ENCODE measurements around the gene ADCY3. TPM values are rescaled to one million over a fixed set of nuclear protein-coding genes. Genes with fewer than 3 reads are reported as not detected.

The ADCY3 gene
- total RNA-seq, 1 experiment from 2014 or later: 71.1 TPM

DNA sequence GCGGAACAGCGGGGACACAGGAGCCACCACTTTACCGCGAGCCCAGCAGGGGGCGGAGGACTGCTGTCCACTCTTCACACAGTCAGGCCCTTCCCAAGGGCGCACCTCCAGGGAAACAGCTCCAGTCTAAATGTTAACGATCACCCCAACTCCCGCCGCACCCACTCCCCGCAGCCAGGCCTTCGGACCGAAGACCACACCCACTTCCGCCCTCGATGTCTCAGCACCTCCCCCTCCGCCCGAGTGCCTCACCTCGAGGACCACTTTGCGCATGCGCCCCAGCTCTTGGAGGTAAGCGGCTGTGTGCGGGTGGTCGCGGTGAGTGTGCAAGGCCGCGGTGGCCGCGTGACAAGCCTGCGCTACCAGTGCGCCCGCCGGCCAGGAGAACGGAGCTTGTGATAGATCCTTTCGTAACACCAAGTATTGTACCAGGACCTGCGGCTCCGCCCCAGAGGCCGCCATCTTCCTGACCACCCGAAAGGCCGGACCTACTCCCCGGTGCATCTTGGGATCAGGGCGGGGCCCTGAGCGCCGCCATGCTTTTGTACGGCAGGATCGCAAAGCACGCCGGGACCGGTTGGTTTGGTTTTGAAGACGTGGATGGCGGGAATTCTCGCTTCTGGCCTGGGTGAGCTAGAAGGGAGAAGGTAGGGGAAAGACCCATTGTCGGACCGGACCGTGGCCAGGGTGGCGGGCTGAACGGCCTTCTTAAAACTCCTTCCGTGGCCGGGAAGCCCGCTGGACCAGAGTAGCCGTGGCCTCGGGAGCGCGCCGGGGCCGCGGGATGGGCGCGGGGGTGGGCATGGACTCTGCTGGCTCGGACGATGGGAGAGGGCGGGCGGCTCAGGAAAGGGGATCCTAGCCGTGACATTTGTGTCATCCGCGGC, 126.9 kb downstream of the ADCY3 start, which contains the start of the genes CENPO and PTRHD1:
Gene CENPO (plus strand): TSS at position 552 of the 887 bp plus-strand sequence. CDS start 495 bp downstream, outside the sequence.
Gene PTRHD1 (minus strand): TSS at position 518 of the 887 bp plus-strand sequence. CDS start 14 bp downstream, at position 504.
- no peaks in the 10 kb centered on the region for H3K27me3 ChIP-seq (ENCODE audit: insufficient read depth, low read length)
- POLR2A ChIA-PET: interaction anchor here (1.0 kb wide), 1 partner anchor 336 kb away, joined by 3 read pairs; no protein-coding TSS in a partner anchor
- no peaks in the 10 kb centered on the region for H4K20me1 ChIP-seq (ENCODE audit: insufficient read depth)
- H3K4me3 ChIP-seq (replicated peaks in 1 of 2; ENCODE audit: low read depth in 1 of 2, low read length in 2 of 2): peak within 1 kb of the TSS; percentile 59 to 97
- peaks cover 48% of the 10 kb centered on the region for H3K79me2 ChIP-seq (ENCODE audit: insufficient read depth, low read length)
- RAD21 ChIA-PET (ENCODE audit: low non-redundant PET in 1 of 2, low total read pairs in 2 of 2, uncharacterized antibody in 2 of 2, unreplicated experiment in 2 of 2): interaction anchor here in 1 of 2 experiments (0.6 to 1.4 kb wide), 2 partner anchors 26 to 35 kb away, joined by 3 to 5 read pairs; no protein-coding TSS in a partner anchor
- H3K9me2 ChIP-seq (ENCODE audit: insufficient read depth): no peaks in the 10 kb centered on the region
- peaks cover 12 to 34% of the 10 kb centered on the region in 2 experiments for H3K4me1 ChIP-seq (ENCODE audit: control insufficient read depth in 1 of 2, insufficient read depth in 2 of 2, low read length in 2 of 2)
- peak within 1 kb of the TSS; percentile 92 for H3K9ac ChIP-seq (ENCODE audit: low read length)
- peak within 1 kb of the TSS; percentile 59 for H2AFZ ChIP-seq (ENCODE audit: low read depth, low read length, poor library complexity, severe bottlenecking)
- peak within 1 kb of the TSS; percentile 91 for H3K27ac ChIP-seq (ENCODE audit: low read depth, low read length)
- ATAC-seq: peak; percentile 90
- CTCF ChIA-PET: interaction anchor here (1.1 to 1.6 kb wide), 4 partner anchors 17 to 371 kb away, joined by 3 to 6 read pairs (median 5); no protein-coding TSS in a partner anchor
- intact Hi-C loops (cut with micrococcal nuclease): loop anchor here (2.0 kb wide), 1 partner anchor 302 kb away; the partner anchor contains the start of gene NCOA1
- peak within 1 kb of the TSS; percentile 83 for H3K4me2 ChIP-seq (ENCODE audit: low read length)
- no TSS peak for BruUV-seq (replicated peaks)
- DNase-seq (ENCODE audit: low read depth, low spot score): peak; percentile 94
- no peaks in the 10 kb centered on the region for H3K9me3 ChIP-seq (ENCODE audit: control insufficient read depth in 1 of 2, insufficient read depth in 1 of 2, low read depth in 1 of 2, low read length in 2 of 2)
- H3K36me3 ChIP-seq (ENCODE audit: control insufficient read depth in 1 of 2, insufficient read depth in 2 of 2, low read length in 2 of 2): peaks cover 0 to 22% of the 10 kb centered on the region in 2 experiments; a peak in 1 of 4 replicates
- TF ChIP-seq, protein P1, sequence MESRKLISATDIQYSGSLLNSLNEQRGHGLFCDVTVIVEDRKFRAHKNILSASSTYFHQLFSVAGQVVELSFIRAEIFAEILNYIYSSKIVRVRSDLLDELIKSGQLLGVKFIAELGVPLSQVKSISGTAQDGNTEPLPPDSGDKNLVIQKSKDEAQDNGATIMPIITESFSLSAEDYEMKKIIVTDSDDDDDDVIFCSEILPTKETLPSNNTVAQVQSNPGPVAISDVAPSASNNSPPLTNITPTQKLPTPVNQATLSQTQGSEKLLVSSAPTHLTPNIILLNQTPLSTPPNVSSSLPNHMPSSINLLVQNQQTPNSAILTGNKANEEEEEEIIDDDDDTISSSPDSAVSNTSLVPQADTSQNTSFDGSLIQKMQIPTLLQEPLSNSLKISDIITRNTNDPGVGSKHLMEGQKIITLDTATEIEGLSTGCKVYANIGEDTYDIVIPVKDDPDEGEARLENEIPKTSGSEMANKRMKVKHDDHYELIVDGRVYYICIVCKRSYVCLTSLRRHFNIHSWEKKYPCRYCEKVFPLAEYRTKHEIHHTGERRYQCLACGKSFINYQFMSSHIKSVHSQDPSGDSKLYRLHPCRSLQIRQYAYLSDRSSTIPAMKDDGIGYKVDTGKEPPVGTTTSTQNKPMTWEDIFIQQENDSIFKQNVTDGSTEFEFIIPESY (IDR thresholded peaks at IDR 0.05; ENCODE audit: extremely low read depth, insufficient replicate concordance, low read length): no peak
- TF ChIP-seq SRF (IDR thresholded peaks at IDR 0.05; ENCODE audit: low read depth) (no peak), EGR1 (IDR thresholded peaks at IDR 0.05; ENCODE audit: low read depth) (peak; percentile 83), RAD21 (IDR thresholded peaks at IDR 0.05; ENCODE audit: low read depth) (peak; percentile 41), EZH2 (IDR thresholded peaks at IDR 0.05) (no peak), ELF1 (IDR thresholded peaks at IDR 0.05; ENCODE audit: borderline replicate concordance, low read depth) (no peak; the same call in 1 of the 2 replicates), SP1 (IDR thresholded peaks at IDR 0.05; ENCODE audit: low read depth) (peak; percentile 64), EZH2phosphoT487 (IDR thresholded peaks at IDR 0.05; ENCODE audit: borderline replicate concordance) (no peak), JUND (IDR thresholded peaks at IDR 0.05) (no peak), TCF7L2 (IDR thresholded peaks at IDR 0.05; ENCODE audit: borderline replicate concordance, extremely low read depth, insufficient read depth, insufficient read length) (peak; percentile 70), SIN3A (IDR thresholded peaks at IDR 0.05; ENCODE audit: low read depth) (peak; percentile 82), ZNF274 (IDR thresholded peaks at IDR 0.05; ENCODE audit: low read depth, low read length) (no peak), ZFX (IDR thresholded peaks at IDR 0.05) (peak; percentile 43), YY1 (IDR thresholded peaks at IDR 0.05; ENCODE audit: extremely low read depth, insufficient replicate concordance, low read depth, low read length) (peak; percentile 100)
- TF ChIP-seq, protein P2, sequence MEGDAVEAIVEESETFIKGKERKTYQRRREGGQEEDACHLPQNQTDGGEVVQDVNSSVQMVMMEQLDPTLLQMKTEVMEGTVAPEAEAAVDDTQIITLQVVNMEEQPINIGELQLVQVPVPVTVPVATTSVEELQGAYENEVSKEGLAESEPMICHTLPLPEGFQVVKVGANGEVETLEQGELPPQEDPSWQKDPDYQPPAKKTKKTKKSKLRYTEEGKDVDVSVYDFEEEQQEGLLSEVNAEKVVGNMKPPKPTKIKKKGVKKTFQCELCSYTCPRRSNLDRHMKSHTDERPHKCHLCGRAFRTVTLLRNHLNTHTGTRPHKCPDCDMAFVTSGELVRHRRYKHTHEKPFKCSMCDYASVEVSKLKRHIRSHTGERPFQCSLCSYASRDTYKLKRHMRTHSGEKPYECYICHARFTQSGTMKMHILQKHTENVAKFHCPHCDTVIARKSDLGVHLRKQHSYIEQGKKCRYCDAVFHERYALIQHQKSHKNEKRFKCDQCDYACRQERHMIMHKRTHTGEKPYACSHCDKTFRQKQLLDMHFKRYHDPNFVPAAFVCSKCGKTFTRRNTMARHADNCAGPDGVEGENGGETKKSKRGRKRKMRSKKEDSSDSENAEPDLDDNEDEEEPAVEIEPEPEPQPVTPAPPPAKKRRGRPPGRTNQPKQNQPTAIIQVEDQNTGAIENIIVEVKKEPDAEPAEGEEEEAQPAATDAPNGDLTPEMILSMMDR (IDR thresholded peaks at IDR 0.05 in 2 of 3, conservative IDR thresholded peaks at IDR 0.05 in 1 of 3; ENCODE audit: borderline replicate concordance in 1 of 3, insufficient read depth in 1 of 3, low read depth in 2 of 3, low read length in 2 of 3): peak in 2 of 3 experiments; percentile 59 to 60; a peak in 4 of 6 replicates
- TF ChIP-seq, protein P3, sequence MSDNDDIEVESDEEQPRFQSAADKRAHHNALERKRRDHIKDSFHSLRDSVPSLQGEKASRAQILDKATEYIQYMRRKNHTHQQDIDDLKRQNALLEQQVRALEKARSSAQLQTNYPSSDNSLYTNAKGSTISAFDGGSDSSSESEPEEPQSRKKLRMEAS (IDR thresholded peaks at IDR 0.05): peak; percentile 78
- TF ChIP-seq, protein P4, sequence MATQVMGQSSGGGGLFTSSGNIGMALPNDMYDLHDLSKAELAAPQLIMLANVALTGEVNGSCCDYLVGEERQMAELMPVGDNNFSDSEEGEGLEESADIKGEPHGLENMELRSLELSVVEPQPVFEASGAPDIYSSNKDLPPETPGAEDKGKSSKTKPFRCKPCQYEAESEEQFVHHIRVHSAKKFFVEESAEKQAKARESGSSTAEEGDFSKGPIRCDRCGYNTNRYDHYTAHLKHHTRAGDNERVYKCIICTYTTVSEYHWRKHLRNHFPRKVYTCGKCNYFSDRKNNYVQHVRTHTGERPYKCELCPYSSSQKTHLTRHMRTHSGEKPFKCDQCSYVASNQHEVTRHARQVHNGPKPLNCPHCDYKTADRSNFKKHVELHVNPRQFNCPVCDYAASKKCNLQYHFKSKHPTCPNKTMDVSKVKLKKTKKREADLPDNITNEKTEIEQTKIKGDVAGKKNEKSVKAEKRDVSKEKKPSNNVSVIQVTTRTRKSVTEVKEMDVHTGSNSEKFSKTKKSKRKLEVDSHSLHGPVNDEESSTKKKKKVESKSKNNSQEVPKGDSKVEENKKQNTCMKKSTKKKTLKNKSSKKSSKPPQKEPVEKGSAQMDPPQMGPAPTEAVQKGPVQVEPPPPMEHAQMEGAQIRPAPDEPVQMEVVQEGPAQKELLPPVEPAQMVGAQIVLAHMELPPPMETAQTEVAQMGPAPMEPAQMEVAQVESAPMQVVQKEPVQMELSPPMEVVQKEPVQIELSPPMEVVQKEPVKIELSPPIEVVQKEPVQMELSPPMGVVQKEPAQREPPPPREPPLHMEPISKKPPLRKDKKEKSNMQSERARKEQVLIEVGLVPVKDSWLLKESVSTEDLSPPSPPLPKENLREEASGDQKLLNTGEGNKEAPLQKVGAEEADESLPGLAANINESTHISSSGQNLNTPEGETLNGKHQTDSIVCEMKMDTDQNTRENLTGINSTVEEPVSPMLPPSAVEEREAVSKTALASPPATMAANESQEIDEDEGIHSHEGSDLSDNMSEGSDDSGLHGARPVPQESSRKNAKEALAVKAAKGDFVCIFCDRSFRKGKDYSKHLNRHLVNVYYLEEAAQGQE (IDR thresholded peaks at IDR 0.05; ENCODE audit: low read depth): no peak

Measured in HCT116 (cell line).